Psoas muscle (tissue), 8 donors: ENCODE results near the gene CD3G. TPM values are rescaled to one million over a fixed set of nuclear protein-coding genes. Genes with fewer than 3 reads are reported as not detected.
A peak's percentile ranks its signal among the peaks of the same experiment; 100 is the strongest.

ENCODE experiments used
- ATAC-seq, 4 donors: fragments of 200-7000 bp; cut with Tn5 transposase; one replicate each; pipeline ENCODE4 v1.9.1; 2020; ENCODE audit warnings: moderate library complexity in 3 of 4, mild to moderate bottlenecking in 2 of 4
- DNase-seq, 2 donors: peaks; one replicate each; pipeline ENCODE4 v3.0.0-alpha.2; 2020
- H3K27ac ChIP-seq: fragments of 200-600 bp; one replicate; pipeline ENCODE4 v1.8.0; 2022
- H3K27me3 ChIP-seq, 3 donors: fragments of 200-600 bp in 1 of 3; one replicate each; pipeline versions ENCODE4 v1.6.1 to v1.8.0; 2013 to 2022; ENCODE audit warnings: low read length in 2 of 3, mild to moderate bottlenecking in 2 of 3, moderate library complexity in 1 of 3; ENCODE audit not compliant: insufficient read depth in 3 of 3
- H3K36me3 ChIP-seq, 2 donors: fragments of 200-600 bp in 1 of 2; one replicate each; pipeline versions ENCODE4 v1.6.1 to v1.8.0; 2013 to 2022; ENCODE audit warnings: low read depth in 1 of 2, mild to moderate bottlenecking in 1 of 2, moderate library complexity in 1 of 2; ENCODE audit not compliant: insufficient read depth in 1 of 2
- H3K4me1 ChIP-seq: fragments of 200-600 bp; one replicate; pipeline ENCODE4 v1.8.0; 2022
- H3K4me3 ChIP-seq: fragments of 200-600 bp; one replicate; pipeline ENCODE4 v1.8.0; 2022; ENCODE audit warnings: mild to moderate bottlenecking
- H3K9me3 ChIP-seq: fragments of 200-600 bp; one replicate; pipeline ENCODE4 v1.8.0; 2022
- WGBS, 3 donors: extraction: QIAGEN DNeasy Blood & Tissue Kit; methylation state at CpG; one replicate each; pipeline versions ENCODE4 v1.1.6 to v1.1.7; 2013; 5-methylcytosine and 5-hydroxymethylcytosine counted together
- intact Hi-C, 2 donors: fragments of 100-400 bp; cut with DNase I; formaldehyde crosslinking; loops; one replicate each; pipeline versions ENCODE4 v1.11.0 to v1.14.2; 2022
- polyA plus RNA-seq, 3 donors: library from polyadenylated mRNA; stranded (reverse); fragments of 200-250 nt; gene quantifications; one replicate each; pipeline ENCODE4 v1.2.3, GENCODE V29; 2013
- total RNA-seq, 4 donors: library from RNA; stranded (reverse); fragmentation: NEBNext Ultra II Directional in 2 of 4; extraction: Animal tissue kit (Norgen Biotek cat#: 25700) in 2 of 4; gene quantifications; one replicate each; pipeline versions ENCODE4 v1.2.1 to v1.2.4, GENCODE V29; 2021 to 2023
- TF ChIP-seq, protein P1 (sequence below): fragments of 200-600 bp; IDR thresholded peaks from one replicate; pipeline ENCODE4 v1.8.0; 2022; ENCODE audit warnings: antibody characterized with exemption
- donor health status: healthy with polysubstance abuse.
- donor health status: DM: no; HTN: no; CAD: no; lungs with moderate emphysema.
- donor health status: Bipolar disorder and iron deficiency.
- donor health status: healthy.
- donor health status: DM: yes; HTN: yes; CAD: no.
- donor health status: DM: no; HTN: no; CAD: no.
- donor health status: DM: no; HTN: no; CAD: no.
- donor health status: DM: yes; HTN: yes; CAD: no.

The CD3G gene
- total and polyA plus RNA-seq, 7 donors = 0.01 to 0.71 (median 0.26) TPM

DNA sequence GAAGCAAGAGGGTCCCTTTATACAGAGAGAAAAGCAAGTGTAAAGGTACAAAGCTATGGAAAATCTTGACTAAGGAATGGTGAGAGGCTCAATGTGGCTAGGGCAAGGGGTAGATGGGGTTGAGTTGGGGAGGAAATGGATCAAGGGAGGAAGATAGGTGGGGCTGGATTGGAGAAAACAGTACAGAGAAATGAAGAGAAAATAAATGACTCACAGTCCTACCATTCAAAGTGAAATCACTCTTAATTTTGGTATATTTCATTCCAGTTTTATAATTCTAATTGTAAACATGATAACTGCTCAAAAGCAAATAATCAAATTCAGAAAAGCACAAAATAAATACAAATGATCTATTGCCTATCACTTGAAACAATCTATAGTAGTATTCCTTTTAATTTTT, 31.8 kb downstream of the CD3G start:
- H3K4me3 ChIP-seq = no peak overlapping the region
- peaks cover 19 to 96% of the 10 kb centered on the region in 2 donors for H3K36me3 ChIP-seq
- no peak overlapping the region for H3K27ac ChIP-seq
- intact Hi-C loops = no loop called here
- H3K9me3 ChIP-seq = no peaks in the 10 kb centered on the region
- TF ChIP-seq, protein P1, sequence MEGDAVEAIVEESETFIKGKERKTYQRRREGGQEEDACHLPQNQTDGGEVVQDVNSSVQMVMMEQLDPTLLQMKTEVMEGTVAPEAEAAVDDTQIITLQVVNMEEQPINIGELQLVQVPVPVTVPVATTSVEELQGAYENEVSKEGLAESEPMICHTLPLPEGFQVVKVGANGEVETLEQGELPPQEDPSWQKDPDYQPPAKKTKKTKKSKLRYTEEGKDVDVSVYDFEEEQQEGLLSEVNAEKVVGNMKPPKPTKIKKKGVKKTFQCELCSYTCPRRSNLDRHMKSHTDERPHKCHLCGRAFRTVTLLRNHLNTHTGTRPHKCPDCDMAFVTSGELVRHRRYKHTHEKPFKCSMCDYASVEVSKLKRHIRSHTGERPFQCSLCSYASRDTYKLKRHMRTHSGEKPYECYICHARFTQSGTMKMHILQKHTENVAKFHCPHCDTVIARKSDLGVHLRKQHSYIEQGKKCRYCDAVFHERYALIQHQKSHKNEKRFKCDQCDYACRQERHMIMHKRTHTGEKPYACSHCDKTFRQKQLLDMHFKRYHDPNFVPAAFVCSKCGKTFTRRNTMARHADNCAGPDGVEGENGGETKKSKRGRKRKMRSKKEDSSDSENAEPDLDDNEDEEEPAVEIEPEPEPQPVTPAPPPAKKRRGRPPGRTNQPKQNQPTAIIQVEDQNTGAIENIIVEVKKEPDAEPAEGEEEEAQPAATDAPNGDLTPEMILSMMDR = no peak
- H3K27me3 ChIP-seq = no peaks in the 10 kb centered on the region
- no peak for DNase-seq
- ATAC-seq = no peak
- peaks cover 9% of the 10 kb centered on the region for H3K4me1 ChIP-seq

DNA sequence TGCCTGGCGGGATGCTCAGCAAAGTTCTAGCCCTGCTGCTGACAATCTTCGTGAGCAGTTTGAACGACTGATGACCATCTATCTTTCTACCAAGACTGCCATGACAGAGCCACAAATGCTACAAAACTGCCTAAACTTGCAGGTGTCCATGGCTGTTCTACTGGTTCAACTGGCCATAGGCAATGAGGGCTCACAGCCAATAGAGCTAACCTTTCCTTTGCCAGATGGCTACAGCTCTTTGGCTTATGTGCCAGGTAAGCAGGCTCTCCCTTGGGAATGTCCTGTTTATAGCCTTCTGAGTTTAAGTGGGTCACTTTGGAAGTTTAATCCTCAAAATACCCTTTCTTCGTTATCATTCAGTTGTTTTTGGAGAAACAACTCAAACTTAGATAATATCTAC, 35.4 kb downstream of the CD3G start:
- no peaks in the 10 kb centered on the region for H3K27me3 ChIP-seq
- 58 to 81% (median 66%) methylated on average over 4 of the region's 4 CpGs for WGBS, 3 donors
- H3K4me1 ChIP-seq = peaks cover 9% of the 10 kb centered on the region
- peak in 1 of 4 donors; percentile 59 for ATAC-seq
- no peak overlapping the region for H3K4me3 ChIP-seq
- no peak for DNase-seq
- H3K36me3 ChIP-seq = peaks cover 19 to 95% of the 10 kb centered on the region in 2 donors
- intact Hi-C loops = no loop called here
- H3K27ac ChIP-seq = peak overlapping the region; percentile 84
- TF ChIP-seq, protein P1 = no peak
- H3K9me3 ChIP-seq = no peaks in the 10 kb centered on the region

DNA sequence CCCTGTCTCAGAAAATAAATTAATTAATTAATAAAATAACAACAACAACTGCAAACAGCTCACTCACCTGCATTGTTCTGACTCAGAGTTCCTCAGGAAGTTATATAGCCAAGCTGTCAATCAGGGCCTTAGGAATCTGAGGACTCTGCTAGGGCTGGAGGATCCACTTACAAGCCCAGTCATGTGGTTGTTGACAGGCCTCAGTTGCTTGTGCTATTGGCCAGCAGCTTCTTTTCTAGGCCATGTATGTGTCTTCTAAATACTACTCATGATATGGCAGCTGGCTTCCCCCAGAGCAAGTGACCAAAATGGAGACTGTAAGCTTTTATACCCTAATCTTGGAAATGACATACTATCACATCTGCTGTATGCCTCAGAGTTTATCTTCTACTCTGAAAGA, 36.4 kb downstream of the CD3G start:
- H3K4me1 ChIP-seq = peaks cover 9% of the 10 kb centered on the region
- peaks cover 19 to 95% of the 10 kb centered on the region in 2 donors for H3K36me3 ChIP-seq
- no peaks in the 10 kb centered on the region for H3K27me3 ChIP-seq
- TF ChIP-seq, protein P1 = no peak
- intact Hi-C loops = no loop called here
- no peak for DNase-seq
- peak; percentile 96 to 98 (median 97) for ATAC-seq
- H3K27ac ChIP-seq = peak overlapping the region; percentile 84
- no peaks in the 10 kb centered on the region for H3K9me3 ChIP-seq
- no peak overlapping the region for H3K4me3 ChIP-seq

DNA sequence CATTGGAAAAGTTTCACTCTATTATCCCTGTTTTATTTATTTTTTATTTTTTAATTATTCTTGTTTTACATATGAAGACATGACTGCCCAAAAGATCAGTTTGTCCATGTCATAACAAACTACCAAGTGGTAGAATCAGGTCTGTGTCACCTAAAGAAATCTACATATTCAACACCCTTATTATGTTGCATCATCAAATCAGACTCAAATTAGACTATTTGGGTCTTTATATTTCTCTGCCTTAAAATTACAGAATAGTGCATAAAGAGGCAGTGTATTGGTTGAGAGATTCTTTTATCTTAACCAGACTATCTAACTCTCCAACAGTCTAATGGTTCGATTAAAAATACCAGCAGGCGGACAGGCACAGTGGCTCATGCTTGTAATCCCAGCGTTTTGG, 38.8 kb downstream of the CD3G start:
- peaks cover 29 to 95% of the 10 kb centered on the region in 2 donors for H3K36me3 ChIP-seq
- H3K4me3 ChIP-seq = no peak overlapping the region
- 92 to 99% (median 95%) methylated on average over 3 of the region's 3 CpGs for WGBS, 3 donors
- no peak overlapping the region for H3K27ac ChIP-seq
- intact Hi-C loops = no loop called here
- no peak for ATAC-seq
- no peak for DNase-seq
- H3K27me3 ChIP-seq = no peaks in the 10 kb centered on the region
- no peaks in the 10 kb centered on the region for H3K9me3 ChIP-seq
- peaks cover 9% of the 10 kb centered on the region for H3K4me1 ChIP-seq
- TF ChIP-seq, protein P1 = no peak

DNA sequence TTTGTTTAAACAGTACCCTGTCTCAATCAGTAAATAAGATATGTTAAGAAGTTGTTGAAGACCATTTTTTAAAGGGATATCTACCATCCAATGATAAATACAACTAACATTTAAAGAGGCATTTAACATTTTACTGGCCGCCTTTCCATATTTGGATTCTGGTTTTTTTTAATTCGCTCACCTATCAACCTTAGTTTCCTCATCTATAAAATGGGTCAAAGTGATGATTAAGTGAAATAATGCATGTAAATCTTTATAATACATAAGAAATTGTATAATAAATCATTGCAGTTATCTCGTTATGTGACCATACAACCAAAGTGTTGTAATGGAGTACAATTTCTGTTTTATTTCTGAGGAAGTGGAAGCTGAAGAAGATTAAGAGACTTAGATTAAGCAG, 39.5 kb downstream of the CD3G start:
- Histone ChIP-seq H3K27ac (no peak overlapping the region), H3K4me1 (peaks cover 9% of the 10 kb centered on the region), H3K4me3 (no peak overlapping the region), H3K36me3 (peaks cover 29 to 95% of the 10 kb centered on the region in 2 donors), H3K9me3 (no peaks in the 10 kb centered on the region), H3K27me3 (no peaks in the 10 kb centered on the region)
- intact Hi-C loops = no loop called here
- TF ChIP-seq, protein P1 = no peak
- 95 to 97% (median 95%) methylated on average over 3 of the region's 3 CpGs for WGBS, 3 donors
- ATAC-seq = no peak
- DNase-seq = no peak
